HG02798 (cell line): ENCODE results near the gene PAX8.

Experiments used
- ATAC-seq: cut with Tn5 transposase; IDR thresholded peaks from one replicate; pipeline ENCODE4 v1.9.1; 2021; ENCODE audit warnings: mild to moderate bottlenecking; ENCODE audit not compliant: unreplicated experiment, poor library complexity

The PAX8 gene

GRCh38 chr2:113211226-113212105 lies 67.3 kb downstream of the PAX8 start:
- ATAC-seq = no peak

- ATAC-seq = no peak
Observed at GRCh38 chr2:113209646-113210171, 69.0 kb downstream of the PAX8 start.

DNA sequence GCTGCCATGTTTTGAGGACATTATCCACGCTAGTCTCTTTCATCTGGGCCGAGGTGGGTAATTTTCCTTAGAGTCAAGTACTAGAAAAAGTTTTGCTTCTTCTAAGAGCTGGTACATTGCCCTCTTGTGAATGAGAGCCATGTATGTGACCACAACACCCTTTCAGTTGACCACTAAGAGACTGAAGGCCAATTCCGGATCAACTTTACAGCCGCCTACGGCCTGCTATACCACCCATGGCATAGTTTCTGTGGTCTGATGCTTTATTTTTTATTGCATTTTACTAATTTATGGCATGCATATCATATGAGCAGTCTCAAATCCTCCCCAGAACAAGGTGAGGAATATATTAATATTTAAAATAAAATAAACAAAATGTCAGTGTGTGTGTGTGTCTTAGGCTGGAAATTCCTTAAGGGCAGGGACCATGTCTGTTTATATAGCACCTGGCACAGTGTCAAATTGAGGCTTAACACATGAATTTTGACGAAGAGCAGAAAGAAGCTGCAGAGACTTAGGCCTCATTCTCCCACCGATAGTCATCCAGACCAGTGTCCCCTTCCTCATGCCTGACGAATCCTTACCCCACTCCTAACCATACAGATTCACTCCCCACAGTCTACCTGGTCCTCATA lies 69.6 kb downstream of the PAX8 start:
- no peak for ATAC-seq

DNA sequence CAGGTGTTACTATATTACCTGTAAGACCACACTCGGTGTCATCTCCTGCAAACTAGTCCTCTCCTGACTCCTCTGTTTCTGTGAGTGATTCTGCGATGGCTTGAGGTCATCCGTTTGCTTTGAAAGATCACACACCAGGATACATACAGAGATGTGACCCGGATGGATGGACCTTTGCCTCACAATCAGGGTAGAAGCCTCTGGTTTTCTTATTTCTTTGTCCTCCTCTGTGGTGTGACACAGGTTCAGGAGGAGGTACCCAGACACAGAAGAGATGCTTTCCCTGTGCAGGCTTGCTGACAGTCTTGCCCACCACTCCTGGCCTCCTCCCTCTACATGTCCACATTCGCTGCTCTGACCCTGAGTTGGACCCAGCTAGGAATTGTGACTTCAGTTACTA lies 70.3 kb downstream of the PAX8 start:
- no peak for ATAC-seq

- ATAC-seq = no peak
Observed at GRCh38 chr2:113207021-113207420, 71.7 kb downstream of the PAX8 start.

GRCh38 chr2:113206251-113206650 lies 72.5 kb downstream of the PAX8 start:
- no peak for ATAC-seq

- peak; percentile 75 for ATAC-seq
Observed at GRCh38 chr2:113203901-113204519, 74.7 kb downstream of the PAX8 start.

GRCh38 chr2:113203217-113203530 lies 75.5 kb downstream of the PAX8 start:
- no peak for ATAC-seq

DNA sequence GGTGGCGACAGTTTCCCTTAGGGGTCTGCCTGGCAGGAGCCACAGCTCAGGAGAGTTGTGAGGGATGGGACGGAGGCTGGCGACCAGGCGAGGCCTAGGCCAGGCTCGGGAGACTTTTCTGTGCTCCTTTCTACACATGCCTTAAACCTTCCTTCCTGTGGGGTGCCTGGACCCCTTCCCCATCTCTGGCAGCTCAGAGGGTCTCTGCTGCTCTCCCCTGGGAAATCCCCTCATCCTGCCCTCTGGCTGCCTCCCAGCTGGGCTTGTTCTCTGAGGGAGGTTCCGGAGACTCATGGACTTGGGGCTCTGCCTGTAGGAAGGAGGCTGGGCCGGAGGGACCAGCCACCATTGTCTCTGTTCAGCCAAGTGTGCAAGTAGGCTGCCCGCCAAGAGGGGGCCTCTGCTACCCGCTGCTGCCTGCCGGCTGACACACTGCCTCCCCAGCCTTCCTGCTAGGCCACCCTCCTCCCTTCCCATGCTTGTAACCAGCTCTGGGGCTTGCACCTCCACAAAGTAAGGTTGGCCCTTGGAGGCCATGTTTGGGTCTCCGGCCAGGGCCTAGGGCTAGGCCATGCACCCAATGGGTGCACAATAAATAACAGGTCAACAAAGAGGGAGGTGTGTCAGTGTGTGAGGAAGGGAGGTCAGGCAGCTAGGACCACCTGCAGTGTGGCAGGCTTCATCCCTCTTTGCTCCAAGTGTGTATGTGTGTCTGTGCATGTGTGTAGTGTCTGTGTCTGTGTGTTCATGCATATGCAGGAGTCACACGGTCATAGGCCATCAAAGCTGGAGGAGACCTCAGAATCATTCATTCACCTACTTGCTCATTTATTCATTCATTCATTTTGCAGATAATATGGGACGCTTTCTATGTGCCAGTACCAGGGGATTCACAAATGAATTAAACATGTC lies 76.2 kb downstream of the PAX8 start:
- no peak for ATAC-seq

GRCh38 chr2:113201496-113202304 lies 77.0 kb downstream of the PAX8 start:
- no peak for ATAC-seq

DNA sequence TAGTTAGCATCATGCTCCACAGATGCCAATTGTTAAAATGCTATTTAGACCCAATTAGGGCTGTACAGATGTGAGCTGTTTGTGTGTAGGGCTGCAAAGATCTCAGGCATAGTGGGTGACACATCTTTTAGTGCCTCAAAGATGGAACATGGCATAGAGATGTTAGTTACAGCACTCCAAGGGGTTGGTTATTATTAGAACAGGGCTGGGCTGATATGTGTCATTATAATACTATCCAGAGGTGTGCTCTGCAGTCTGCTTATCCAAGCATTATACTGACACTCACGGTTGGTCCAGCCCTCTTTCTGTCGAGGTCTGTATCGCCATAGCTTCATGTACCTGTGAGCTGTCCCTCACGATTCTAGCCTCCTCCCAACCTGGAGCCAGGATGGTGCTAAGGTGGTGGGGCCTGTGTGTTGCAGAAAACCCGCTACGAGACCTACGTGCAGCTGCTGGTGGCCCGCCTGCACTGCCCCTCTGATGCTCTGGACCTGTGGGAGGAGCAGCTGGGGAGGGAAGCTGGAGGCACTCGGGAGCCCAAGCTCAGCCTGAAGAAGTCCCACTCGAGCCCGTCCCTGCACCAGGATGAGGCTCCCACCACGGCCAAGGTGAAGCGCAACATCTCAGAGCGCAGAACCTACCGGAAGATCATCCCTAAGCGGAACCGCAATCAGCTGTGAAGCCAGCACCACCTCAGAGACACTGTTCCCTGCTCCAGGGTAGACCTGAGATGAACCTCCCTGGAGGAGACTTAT lies 77.8 kb downstream of the PAX8 start:
- no peak for ATAC-seq

DNA sequence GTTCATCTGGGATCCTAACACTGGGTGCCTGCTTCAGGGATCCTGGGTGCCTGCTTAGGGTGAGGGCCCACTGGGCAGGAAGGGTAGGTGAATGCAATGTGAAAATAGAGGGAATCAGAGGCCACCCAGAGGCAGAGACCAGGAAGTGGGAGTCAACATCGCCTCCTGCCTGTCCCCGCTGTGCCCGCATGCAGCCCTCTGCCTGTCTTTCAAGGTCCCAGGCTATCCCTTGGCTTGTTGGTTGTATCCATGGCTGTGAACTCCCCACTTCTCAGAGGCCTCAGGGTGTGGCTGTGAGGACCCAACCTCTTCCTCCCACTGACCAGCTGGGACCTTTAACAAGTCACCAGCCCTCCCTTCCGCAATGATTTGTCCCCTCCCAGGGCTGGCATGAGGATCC lies 78.5 kb downstream of the PAX8 start:
- no peak for ATAC-seq

DNA sequence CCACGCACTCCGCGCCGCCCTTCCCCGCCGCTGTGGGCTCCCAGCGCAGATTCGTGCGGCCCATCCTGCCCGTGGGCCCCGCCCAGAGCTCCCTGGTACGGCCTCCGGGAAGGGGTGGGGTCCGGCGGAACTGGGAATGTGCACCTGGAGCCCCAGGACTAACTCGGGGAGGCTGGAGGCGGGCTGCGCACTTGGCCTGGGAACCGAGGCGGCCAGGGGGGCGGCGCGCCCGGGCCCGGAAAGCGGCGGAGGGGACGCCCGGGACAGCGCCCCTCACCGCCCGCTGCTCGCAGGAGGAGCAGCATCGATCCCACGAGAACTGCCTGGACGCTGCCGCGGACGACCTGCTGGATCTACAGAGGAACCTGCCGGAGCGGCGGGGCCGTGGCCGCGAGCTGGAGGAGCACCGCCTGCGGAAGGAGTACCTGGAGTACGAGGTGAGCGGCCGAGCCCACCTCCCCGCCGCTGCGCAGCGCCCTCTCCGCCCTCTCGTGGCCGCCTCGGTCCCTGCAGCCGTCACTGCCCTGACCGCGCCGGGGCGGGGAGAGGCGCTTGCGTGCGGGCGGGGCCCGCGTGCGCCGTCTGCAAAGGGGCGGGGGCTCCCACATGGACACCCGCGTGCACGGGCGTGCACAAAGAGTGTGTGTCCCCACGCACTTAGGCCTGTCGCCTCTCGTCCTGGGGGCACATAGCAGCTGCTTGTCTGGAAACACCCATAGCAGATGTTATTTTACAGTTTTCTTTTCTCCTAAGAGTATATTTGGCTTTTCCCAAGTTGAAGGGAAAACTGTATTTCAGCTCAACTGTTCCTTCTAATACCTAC lies 79.7 kb downstream of the PAX8 start:
- ATAC-seq = peak; percentile 83

GRCh38 chr2:113198048-113198789 lies 80.5 kb downstream of the PAX8 start:
- ATAC-seq = no peak

DNA sequence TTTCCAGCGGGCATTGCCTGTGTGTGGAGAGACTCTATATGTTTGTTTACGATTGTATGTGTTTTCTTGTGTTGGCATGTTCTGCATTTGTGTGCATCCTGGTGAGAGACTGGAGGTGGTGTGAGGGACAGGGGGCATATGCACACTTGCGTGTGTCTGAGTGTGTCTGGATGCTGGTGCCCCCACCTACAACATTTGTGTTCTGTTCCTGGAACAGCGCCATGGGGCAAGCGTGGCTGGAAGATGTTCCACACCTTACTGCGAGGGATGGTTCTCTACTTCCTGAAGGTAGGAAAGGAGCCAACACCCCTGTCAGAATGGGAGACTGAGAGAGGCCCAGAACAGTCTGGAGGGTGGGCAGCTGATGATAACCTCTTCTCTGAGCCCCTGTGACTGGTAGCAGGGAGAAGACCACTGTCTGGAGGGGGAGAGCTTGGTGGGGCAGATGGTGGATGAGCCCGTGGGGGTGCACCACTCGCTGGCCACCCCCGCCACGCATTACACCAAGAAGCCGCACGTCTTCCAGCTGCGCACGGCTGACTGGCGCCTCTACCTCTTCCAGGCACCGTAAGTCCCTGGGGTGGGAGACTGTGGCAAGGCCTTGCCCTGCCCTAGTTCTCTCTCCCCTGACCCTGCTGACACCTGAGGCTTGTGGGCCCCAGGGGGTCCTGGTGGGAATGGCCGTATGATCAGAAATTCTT lies 81.2 kb downstream of the PAX8 start:
- ATAC-seq = no peak

DNA sequence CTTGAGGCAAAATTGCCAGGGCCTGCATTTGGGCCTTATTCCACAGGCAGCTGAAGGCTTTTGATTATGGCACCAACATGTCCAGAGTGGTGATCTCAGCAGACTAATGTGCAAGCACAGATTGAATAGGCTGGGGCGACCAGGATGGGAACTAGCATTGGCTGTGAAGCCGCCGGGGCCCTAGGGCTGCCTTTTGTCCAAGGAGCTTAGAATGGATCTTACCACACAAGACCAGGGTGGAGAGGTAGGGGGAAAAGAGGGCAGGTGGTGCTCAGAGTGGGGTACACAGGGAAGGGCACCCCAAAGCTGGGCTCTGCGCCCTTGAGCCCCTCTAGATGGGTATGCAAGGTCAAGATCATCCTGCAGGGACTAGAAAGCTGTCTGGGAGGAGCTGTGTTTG lies 81.9 kb downstream of the PAX8 start:
- no peak for ATAC-seq
